Lung microvascular endothelial cell (primary cell): ENCODE data around the gene DIO2. TPM values are rescaled to one million over a fixed set of nuclear protein-coding genes. Genes with fewer than 3 reads are reported as not detected.

Experiments used
- DNase-seq, 2 donors: peaks; one replicate each; pipeline versions ENCODE4 v3.0.0 to v3.0.0-alpha.2; 2010; ENCODE audit warnings: low read depth in 2 of 2
- total RNA-seq: library from RNA; depleted of rRNA; stranded (reverse); fragments of >200 nt; gene quantifications from 2 replicates; pipeline ENCODE4 v1.2.1, GENCODE V29; 2014

Gene DIO2
- total RNA-seq, 1 donor from 2014 or later: not detected

DNA sequence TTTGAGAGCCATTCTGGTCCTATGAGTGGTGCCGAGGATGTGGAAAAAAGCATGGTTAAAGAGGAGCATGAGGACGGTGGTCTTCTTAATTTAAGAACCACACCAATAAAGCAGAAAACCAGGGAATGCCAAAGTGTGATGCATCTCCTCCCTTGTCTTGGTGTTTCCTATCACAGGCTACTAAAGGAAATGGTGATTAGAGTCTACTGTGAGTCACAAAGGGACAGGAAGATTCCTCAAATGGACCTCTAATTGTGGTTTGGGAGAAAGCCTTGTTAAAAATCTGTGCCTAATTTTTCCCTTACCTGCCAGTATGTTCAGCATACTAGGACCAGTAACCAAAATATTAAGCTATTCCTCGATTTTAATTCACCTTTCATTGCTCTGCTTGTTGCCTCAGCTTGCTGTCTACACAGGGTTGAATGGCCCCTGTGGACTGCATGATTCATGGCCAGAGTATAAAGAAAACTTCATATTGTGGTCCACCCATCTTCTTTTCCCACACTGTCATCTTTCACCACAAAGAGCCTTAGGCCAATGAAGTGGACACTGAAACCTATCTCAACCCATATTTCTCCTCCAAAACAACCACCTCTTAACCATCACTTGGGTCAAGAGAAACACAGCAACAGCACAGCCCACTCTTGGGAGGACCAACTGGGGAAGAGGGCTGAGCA is 38.8 kb downstream of the DIO2 start:
- DNase-seq: no peak

- DNase-seq: no peak
These were observed 43.4 kb downstream of the DIO2 start for GRCh38 chr14:80167793-80168448.

DNA sequence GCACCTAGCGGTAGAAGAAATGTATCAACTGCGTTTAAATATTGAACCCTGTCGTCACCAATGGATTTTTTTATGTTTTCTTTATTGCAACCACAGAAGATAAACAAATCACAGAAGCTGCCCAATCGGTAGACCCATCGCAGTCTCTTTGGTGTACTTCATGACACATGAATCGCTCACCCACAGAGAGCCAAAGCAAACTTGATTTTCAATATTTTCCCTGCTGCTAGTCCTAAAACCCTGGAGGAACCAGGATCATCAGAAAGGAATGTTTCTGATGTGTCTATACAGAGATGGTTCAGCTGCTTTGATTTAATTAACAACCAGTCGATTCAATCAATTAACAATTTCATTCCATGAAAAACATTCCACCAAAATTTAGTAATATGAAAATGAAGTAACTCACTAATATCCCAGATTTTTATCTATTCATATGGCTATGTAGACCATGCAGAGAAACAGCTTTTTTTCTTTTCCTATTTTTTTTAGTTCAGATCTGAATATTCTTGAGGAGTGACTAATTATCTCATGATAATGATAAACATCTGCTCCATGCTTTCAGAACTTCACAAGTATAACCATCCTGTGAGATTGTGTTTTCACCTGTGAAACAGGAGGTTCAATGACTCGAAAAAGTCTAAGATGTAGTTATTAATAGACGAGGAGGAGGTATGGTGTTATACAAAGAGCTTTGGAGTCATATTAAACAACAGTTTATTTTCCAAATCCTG is 46.1 kb downstream of the DIO2 start:
- no peak for DNase-seq

- DNase-seq: no peak
These were observed 58.5 kb downstream of the DIO2 start for GRCh38 chr14:80152763-80153162.

GRCh38 chr14:80152166-80152565 is 59.1 kb downstream of the DIO2 start:
- no peak for DNase-seq

DNA sequence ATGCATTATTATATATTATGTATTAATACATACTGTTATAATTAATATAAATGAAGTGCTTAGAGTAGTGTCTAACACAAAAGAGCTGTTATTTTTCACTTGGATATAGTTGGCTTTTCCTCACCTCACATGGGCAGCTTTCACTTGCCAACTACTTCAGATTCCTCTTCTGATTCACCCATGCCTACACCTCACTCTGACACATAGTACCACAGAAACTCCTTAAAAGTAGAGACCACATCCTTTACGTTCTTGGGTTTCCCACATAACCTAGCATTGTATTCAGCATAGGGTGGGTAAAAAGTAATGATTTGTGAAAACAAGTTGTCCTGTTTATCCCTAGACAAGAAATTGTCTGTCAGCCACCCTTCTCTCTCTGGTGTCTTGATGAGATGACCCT is 61.0 kb downstream of the DIO2 start:
- DNase-seq: no peak
